Type B pancreatic cell (in vitro differentiated cells): Measurements from ENCODE around the gene SNTB2. TPM values are rescaled to one million over a fixed set of nuclear protein-coding genes. Genes with fewer than 3 reads are reported as not detected.

ENCODE experiments used
- DNase-seq: peaks from one replicate; pipeline ENCODE4 v3.0.0; 2021; ENCODE audit warnings: mixed read lengths; ENCODE audit not compliant: unreplicated experiment; ENCODE audit errors: extremely low spot score
- H3K27ac Mint-ChIP-seq: 2 replicates; pipeline ENCODE4 v1.8.0; 2021; ENCODE audit warnings: mild to moderate bottlenecking, mixed read lengths
- H3K27me3 Mint-ChIP-seq: 2 replicates; pipeline ENCODE4 v1.8.0; 2021; ENCODE audit warnings: mixed read lengths
- H3K36me3 Mint-ChIP-seq: 2 replicates; pipeline ENCODE4 v1.8.0; 2021; ENCODE audit warnings: mixed read lengths
- H3K4me1 Mint-ChIP-seq: one replicate; pipeline ENCODE4 v1.8.0; 2021; ENCODE audit warnings: mixed read lengths; ENCODE audit not compliant: unreplicated experiment
- H3K4me3 Mint-ChIP-seq: 2 replicates; pipeline ENCODE4 v1.8.0; 2021; ENCODE audit warnings: mild to moderate bottlenecking, mixed read lengths
- H3K9me3 Mint-ChIP-seq: 2 replicates; pipeline ENCODE4 v1.8.0; 2021; ENCODE audit warnings: mixed read lengths
- CTCF ChIP-seq: fragments of 200-600 bp; sonication (generic); conservative IDR thresholded peaks from 2 replicates; pipeline ENCODE4 v1.5.0; 2021; ENCODE audit warnings: antibody characterized with exemption, mild to moderate bottlenecking
- total RNA-seq: library from RNA; stranded (reverse); gene quantifications from 2 replicates; pipeline ENCODE4 v1.2.1, GENCODE V29; 2021; ENCODE audit warnings: low replicate concordance

Gene SNTB2
- total RNA-seq, 1 donor from 2014 or later, result 22.2 TPM

GRCh38 chr16:69328854-69329316, 141.9 kb downstream of the SNTB2 start:
- H3K4me3 Mint-ChIP-seq, result peak overlapping the region; percentile 85
- no peak for DNase-seq
- TF ChIP-seq CTCF, result no peak
- H3K36me3 Mint-ChIP-seq, result peaks cover 6% of the 10 kb centered on the region
- peak overlapping the region; percentile 64 for H3K27ac Mint-ChIP-seq
- no peaks in the 10 kb centered on the region for H3K9me3 Mint-ChIP-seq
- no peaks in the 10 kb centered on the region for H3K27me3 Mint-ChIP-seq
- peaks cover 20% of the 10 kb centered on the region for H3K4me1 Mint-ChIP-seq

DNA sequence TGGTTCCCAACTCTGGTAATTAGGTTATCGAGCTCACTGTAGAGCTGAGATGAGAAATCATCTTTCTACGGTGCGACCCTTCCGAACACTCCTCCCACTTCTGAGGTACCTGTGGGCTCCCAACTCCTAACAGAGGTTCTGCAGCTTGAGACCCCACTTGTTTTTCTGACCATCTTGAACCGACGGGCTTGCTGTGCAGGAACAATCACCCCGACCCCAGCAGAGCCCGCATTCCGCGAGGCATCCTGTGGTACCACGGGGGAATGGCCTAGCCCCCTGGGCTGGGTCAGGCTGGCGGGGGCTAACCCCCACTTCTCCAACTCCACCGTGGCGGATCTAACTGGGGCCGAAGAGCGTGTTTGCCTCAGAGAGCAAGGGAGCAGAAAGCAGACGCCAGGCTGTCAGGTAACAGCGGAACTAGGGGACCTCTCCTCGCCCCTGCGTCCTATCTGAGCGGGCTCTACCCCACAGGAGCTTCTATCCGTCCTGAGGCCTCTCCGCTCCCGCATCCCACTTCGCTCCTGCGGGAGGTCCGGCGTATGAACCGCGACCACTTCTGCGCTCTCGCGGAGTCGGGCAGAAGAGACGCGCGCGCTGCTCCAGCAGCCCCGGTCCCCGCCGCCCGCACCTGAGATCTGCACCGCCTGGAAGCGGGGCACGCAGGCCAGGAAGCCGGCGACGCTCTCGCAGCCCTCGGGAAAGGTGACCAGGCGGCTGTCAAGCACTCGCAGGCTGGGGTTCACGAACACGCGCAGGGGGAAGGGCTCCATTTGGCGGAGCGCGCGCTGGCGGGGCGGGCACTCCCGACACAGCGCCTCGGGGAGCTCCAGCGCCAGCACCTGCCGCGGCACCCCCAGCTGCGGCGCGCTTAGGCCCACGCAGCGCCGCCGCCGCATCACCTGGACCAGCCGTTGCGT, 142.7 kb downstream of the SNTB2 start:
- H3K4me1 Mint-ChIP-seq, result peaks cover 20% of the 10 kb centered on the region
- H3K36me3 Mint-ChIP-seq, result peaks cover 9% of the 10 kb centered on the region
- H3K4me3 Mint-ChIP-seq, result peak overlapping the region; percentile 85
- no peak for TF ChIP-seq CTCF
- peak overlapping the region; percentile 64 for H3K27ac Mint-ChIP-seq
- H3K27me3 Mint-ChIP-seq, result no peaks in the 10 kb centered on the region
- DNase-seq, result no peak
- H3K9me3 Mint-ChIP-seq, result no peaks in the 10 kb centered on the region

DNA sequence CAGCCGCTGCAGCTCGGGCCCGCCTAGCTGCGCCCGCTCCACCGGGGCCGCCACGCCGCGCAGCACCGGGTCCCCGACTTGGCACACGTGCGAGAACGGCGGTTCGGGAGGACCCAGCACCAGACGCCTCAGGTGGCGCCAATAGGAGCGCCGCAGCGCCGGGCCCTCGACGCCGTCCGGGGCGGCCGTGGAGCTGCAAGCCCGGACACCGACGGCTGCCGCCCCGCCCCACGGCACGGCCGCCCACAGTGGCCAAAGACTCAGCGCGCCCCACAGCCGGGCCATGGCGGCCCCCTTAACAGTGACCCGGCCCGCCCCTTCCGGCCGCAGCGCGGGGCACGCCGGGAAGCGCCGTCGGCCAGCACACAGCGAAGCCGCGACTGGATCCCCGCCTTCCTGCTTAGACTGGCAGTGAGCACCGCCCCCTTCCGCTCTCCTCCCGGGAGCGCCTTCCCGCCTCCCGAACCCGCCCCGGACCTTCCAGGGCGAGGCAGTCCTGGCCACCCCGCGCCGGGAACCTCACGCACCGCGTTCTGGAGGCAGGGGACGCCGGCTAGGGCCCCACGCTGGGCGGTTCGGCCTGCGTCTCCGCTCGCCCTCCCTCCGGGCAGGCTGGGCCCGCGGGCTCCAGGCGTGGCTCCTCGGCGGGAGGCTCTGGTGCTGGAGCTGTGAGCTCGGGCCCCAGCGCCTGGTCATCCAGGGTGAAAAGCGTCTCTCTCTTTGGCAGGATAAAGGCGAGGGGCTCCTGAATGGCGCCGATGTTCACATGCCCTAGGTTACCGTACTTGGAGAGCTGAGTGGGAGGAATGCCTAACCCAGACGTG, 143.5 kb downstream of the SNTB2 start, which contains the start of gene PDF:
Gene PDF (minus strand): TSS at position 303 of the 824 bp plus-strand sequence. CDS start 18 bp downstream, at position 285.
- Mint-ChIP-seq H3K9me3 (no peaks in the 10 kb centered on the region), H3K27me3 (no peaks in the 10 kb centered on the region), H3K4me3 (peak within 1 kb of the TSS; percentile 87), H3K4me1 (peaks cover 20% of the 10 kb centered on the region), H3K36me3 (peaks cover 9% of the 10 kb centered on the region), H3K27ac (peak within 1 kb of the TSS; percentile 64)
- DNase-seq, result peak; percentile 93
- no peak for TF ChIP-seq CTCF

DNA sequence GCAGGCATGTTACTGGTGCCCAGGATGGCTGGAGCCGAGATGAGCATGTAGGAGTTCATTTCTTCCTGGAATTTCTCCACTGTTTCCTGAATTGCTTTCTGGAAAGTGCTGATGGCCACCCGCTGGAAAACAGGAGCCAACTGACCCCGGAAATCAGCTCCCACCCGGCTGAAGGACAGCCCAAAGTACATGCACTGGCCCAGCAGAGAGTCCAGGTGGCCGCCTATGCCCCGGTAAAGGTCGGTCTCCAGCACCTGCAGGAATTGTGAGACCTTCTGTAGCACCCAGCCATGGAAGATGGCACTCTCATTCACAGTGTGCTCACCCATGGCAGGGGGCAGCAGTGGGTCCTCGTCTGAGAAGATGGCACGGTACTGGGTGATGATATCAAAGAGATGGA, 147.7 kb downstream of the SNTB2 start:
- H3K4me1 Mint-ChIP-seq, result peaks cover 14% of the 10 kb centered on the region
- H3K27me3 Mint-ChIP-seq, result no peaks in the 10 kb centered on the region
- no peak for TF ChIP-seq CTCF
- no peak for DNase-seq
- H3K9me3 Mint-ChIP-seq, result no peaks in the 10 kb centered on the region
- peaks cover 18% of the 10 kb centered on the region for H3K36me3 Mint-ChIP-seq
- H3K4me3 Mint-ChIP-seq, result no peak overlapping the region
- no peak overlapping the region for H3K27ac Mint-ChIP-seq

DNA sequence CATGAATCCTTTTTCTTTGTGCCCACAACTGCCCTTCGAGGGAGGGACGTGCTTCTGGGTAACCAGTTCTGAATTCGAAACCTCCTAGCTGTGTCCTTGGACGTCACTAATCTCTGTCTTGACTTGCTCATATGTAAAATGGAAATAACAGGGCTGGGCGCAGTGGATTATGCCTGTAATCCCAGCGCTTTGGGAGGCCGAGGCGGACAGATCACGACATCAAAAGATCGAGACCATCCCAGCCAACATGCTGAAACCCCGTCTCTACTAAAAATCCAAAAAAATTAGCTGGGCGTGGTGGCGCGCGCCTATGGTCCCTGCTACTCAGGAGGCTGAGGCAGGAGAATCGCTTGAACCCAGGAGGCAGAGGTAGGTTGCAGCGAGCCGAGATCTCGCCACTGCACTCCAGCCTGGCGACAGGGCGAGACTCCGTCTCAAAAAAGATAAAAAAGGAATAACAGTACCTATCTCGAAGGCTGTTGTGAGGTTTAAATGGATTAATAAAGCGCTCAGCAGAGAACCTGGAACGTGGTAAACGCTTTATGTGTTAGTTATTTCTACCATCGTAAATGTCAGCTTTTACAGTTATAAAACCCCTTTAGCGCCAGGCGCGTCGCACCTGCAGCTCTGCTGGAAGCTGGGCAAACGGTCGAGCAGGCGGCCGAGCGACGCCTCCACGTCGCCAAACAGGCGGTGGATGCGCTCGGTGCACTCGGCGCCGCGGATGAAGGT, 151.8 kb downstream of the SNTB2 start:
- H3K4me1 Mint-ChIP-seq, result peaks cover 27% of the 10 kb centered on the region
- DNase-seq, result no peak
- H3K9me3 Mint-ChIP-seq, result no peaks in the 10 kb centered on the region
- peak overlapping the region; percentile 100 for H3K4me3 Mint-ChIP-seq
- H3K36me3 Mint-ChIP-seq, result peaks cover 22% of the 10 kb centered on the region
- no peak for TF ChIP-seq CTCF
- no peaks in the 10 kb centered on the region for H3K27me3 Mint-ChIP-seq
- H3K27ac Mint-ChIP-seq, result peak overlapping the region; percentile 98
